DMS79 (cell line): ENCODE results near the gene TNRC6C.
A peak's percentile ranks its signal among the peaks of the same experiment; 100 is the strongest.

Experiments used
- DNase-seq: peaks from one replicate; lab custom pipeline; 2025; lab: John Stamatoyannopoulos, UW

The TNRC6C gene

DNA sequence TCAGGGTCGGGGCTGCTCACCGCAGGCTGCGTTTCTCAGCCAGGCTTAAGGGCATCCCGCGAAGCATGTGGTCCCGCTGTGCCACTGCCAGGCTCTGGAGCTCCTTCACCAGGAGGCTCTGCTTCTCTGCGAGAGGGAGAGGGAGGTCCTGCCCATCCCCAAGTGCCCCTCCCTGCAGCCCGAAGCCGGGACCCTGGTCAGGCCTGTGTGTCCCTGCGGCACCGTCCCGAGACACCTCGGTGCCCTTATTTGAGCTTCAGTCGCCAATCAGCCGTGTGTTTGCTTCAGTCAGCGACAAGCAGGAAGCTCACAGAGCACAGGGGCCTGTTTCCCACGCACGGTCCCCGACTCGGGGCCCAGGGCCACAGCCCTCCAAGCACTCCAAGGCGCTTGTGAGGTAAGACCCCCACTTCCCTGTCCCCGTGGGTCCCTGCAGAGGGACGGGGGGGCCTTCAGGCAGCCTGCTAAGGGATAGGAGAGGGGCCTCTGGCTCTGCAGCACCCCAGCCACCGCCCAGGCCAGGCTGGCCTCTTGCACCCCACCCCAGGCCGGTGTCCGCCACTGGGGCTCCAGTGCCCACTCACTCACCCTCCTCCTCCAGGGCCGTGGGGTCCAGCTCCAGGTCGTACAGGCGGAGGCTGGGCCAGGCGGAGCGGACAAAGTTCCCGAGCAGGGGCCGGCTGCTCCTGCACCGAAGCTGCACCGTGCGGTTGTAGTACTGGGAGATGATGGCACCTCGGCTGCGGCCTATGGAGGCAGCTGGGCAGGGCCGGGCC lies 166.8 kb downstream of the TNRC6C start:
- DNase-seq: no peak

DNA sequence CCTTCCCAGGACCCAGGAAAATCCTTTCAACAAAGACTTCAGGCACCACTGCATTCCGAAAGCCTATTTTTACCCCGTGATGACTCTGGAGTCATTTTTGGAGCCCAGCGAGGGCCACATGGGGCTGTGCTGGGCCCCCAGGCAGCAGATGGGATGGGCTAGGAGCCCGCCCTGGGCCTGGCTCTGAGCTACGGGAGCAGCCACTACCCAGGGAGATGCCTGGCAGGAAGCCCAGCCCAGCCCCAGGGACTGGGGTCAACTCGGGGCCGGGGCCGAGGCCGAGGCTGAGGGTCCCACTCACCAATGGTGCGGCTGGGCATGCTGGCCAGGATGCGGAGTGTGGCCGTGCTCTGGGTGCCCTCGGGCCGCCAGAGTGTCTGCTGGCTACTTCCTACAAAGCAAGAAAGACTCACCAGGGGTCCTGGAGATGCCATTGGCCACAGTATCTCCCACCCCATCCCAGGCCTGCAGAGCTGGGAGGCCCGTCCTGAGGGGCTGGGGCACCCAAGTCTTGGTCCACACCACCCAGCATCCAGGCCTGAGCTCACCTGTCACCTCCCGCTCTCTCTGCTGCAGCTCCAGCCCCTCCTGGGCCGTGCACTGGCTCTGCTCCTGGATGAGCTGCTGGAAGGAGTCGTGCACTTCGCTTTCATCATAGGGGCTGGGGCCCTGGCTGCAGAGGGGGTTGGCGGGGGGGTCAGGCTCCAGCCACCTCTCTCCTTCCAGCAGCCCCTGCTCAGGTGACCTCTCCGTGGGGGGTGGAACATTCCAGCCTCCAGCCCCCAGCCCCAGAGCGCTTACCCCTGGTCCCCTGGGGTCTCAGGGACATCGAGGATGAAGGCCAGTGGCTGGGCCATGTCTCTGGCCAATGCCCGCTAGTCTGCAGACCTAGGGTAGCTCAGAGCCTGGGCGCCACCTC lies 167.7 kb downstream of the TNRC6C start:
- no peak for DNase-seq

DNA sequence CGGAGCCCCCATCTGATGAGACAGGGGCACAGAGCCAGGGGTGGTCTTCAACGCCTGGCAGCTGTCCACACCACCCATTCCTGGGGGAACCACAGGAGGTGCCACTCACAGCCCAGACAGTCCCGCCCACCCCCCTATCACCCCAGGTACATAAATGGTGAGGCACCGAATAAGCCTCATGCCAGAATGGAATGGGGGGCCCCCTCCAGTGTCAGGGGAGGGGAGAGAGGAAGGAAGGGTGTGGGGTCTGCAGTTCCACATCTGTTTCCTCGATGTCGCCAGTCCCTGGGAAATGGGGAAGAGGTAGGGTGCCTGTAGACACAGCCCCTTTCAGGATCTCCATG lies 168.4 kb downstream of the TNRC6C start:
- DNase-seq: no peak

DNA sequence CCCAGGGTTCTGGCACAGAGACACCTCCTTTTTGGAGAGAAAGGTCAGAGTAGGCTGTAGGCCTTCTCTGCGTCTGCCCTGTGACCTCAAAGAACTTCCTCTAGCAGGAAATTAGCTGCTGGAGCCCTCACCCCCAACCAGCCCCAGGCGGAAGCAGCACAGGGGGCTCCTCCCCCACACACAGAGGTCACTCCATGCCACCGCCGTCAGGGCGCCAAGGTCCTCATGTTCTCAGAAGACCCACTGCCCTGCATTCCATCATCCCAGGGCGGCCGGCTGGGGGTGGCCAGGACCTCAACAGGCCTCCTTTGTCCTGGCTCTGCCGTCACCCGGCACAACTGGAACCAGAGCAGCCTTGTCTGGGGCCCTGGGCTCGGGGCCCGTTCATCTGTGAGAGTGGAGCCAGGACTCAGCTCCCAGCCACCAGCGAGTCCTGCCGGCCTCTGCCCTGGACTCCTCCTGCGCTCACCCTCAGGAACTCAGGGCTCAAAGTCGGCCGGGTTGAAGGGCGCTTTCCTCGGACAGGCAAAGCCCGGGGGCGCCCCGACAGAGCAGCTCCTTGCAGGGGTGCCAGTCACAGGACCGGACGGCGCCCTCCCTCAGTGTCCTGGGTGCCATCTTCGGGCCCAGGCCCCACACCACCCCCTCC lies 168.9 kb downstream of the TNRC6C start:
- DNase-seq: no peak

DNA sequence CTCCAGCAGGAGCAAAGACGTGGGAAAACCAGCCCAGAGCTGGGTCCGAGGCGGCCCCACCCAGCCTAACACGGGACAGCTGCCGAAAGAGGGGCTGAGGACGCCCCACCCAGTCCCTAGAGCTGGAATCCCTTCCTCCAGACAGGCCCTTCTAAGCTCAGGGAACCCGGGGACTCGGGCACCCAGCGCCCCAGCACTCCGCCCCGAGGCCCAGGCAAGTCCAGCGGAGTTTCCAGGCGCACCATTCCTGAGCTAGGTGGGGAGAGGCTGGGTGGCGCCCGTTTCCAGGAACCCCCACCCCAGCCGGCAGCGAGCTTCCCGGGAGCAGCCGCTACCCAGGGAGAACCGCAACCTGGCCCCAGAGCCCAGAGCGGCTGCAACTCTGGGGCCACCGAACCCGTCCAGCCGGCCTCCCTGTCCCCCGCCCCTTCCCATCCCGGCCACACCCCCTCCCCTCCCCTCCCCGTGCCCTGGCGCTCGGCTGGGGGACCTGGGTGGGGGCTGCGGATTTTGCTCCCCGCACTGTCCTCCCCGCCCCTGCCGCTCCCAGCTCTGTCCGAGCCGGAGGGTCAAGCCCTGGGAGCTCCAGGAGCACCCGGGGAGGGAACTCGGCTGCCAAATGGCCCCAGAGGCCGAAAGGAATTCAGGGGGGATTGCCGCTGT lies 169.5 kb downstream of the TNRC6C start:
- DNase-seq: no peak

DNA sequence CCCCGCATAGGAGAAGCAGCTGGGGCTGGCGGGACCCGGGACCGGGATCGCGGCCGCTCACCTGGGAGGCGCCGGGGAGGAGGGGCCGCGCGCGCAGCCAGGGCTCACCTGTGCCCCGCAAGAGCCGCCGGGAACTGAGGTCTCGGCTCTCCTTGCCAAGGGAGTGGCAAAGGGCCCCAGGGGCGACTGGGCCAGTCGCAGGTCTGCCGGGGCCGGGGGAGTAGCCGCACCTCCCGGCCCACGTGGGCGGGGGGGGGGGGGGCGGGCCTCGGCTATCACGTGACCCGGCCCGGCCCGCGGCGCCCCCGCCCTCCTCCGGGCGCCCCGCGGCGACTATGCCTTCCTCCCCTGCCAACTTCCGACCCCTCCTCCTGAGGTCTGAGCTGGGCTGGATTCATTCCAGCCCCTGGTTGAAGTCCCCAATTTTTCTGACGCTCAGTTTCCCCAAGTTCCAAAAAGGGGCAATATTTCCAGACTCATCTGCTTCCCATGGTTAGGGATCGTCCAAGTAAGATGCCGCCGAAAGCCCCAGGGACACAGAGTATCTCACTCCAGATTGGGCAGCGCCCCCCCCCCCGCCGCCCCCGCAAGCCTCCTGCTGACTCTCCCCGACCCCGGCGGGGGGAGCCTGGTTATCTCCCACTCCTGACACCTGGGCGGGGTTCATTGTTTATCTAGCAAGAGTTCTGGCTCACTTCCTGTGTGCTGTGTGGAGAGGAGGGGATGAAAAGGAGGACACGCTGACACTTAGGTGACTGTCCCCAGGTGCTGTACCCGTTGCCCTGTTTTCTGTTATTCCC lies 170.2 kb downstream of the TNRC6C start, which contains the start of gene TMC6:
Gene TMC6 (minus strand): TSS at position 205 of the 800 bp plus-strand sequence. CDS start 1,923 bp downstream, outside the sequence.
- peak; percentile 43 for DNase-seq

DNA sequence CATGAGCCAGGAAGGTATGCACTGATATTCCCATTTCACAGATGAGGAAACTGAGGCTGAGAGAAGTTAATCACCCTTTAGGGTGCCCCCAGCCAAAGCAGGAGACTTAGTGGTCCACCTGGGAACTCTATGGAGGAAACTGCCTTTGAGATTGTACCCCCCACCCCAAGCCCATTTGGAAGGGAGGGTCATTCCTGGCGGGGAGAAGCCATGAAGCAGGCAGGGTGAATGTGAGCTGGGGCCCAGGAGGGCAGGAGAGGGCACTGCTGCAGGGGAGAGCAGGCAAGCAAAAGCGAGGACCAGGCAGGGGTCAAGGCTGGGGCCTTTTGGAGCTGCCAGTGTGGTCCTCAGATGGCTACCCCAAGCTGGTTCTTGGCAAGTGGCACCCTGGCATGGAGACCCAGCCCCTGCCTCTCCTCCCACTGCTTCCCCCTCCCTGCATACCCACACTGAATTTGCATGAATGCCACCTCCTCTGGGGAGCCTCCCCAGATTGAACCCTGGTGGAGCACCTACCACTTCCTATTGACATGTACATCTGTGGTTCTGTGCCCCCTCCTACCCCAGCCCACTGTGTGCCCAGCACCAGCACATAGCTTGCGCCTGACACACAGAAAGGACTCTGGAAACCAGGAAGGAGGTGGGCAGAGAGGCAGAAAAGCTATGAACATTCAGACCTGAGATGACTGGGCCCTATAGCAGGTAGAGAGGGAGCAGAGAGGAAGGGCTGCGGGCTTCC lies 171.0 kb downstream of the TNRC6C start:
- DNase-seq: no peak

DNA sequence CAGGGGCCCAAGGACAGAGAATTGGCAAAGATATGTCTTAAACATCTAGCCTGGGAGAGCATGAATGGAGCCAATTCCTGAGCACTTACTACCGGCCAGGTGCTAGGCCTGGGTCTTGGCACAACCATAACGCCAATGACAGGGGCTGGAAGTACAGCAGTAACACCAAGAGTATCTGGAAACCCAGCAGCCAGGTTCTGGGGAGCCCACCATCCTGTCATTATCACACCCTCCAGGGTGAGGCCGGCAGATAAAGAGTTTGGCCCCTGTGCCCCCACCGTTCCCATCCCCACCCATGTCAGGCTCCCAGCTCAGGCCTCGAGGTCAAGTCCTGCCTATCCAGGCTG lies 171.6 kb downstream of the TNRC6C start:
- no peak for DNase-seq

DNA sequence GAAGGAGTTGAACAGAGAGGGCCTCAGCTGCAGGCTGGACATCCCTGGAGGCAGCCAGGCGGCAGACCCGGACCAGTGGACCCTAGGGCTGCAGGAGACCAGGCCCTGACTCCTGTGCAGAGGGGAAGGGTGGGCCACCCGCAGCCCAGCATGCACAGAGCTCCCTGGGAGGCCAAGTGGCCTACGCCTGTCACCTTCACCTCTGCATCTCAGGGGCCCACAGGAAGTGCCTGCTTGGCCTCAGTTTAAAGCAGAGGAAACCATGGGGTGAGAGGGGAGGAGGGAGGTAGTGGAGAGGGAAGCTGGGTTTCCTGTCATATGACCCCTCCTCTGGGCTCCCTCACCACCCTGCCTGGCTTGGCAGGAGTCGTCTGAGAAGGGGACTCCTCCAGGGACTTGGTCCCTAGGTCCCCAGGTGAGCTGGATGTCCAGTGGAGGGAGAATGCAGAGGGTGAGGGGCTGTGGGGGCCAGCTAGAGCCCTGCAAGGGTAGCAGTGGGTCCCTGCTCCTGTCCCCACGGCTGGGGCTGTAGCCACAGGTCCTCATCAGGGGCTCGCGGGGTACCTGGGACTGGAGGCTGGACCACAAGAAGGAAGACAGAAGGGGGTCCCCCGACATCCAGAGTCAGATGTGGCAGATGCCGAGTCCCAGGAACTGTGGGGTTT lies 172.1 kb downstream of the TNRC6C start, which contains the start of gene TMC8:
Gene TMC8 (plus strand): TSS at position 335 of the 665 bp plus-strand sequence. CDS start 818 bp downstream, outside the sequence.
- DNase-seq: no peak

DNA sequence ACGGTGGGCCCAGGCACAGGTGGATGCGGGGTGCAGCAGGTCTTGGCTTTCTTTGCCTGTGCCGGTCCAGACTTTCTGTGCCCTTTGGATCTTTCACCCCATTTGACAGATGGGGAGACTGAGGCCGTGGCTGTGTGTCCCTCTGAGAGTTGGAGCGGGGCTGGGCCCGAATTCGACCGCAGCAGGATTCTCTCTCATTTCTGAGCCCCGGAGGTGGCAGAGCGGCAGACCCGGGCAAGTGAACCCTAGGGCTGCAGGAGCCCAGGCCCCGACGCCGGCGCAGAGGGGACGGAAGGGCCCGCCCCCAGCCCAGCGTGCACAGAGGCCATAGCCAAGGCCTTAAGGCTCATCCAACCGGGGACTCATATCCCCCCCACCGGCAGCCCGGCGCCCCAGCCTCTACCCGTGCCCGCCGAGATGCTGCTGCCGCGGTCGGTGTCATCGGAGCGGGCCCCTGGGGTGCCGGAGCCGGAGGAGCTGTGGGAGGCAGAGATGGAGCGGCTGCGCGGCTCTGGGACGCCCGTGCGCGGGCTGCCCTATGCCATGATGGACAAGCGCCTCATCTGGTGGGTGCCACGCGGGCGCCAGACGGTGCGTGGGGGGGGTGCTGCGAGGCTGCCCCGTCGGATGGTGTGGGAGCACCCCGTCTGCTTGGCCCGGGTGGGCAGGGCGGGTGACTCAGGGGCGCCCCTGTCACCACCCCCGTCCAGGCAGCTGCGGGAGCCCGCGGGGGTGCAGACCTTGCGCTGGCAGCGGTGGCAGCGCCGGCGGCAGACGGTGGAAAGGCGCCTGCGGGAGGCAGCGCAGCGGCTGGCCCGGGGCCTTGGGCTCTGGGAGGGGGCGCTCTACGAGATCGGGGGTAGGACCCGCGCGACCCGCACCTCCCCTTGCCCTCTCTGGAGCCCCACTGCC lies 172.9 kb downstream of the TNRC6C start:
- no peak for DNase-seq

DNA sequence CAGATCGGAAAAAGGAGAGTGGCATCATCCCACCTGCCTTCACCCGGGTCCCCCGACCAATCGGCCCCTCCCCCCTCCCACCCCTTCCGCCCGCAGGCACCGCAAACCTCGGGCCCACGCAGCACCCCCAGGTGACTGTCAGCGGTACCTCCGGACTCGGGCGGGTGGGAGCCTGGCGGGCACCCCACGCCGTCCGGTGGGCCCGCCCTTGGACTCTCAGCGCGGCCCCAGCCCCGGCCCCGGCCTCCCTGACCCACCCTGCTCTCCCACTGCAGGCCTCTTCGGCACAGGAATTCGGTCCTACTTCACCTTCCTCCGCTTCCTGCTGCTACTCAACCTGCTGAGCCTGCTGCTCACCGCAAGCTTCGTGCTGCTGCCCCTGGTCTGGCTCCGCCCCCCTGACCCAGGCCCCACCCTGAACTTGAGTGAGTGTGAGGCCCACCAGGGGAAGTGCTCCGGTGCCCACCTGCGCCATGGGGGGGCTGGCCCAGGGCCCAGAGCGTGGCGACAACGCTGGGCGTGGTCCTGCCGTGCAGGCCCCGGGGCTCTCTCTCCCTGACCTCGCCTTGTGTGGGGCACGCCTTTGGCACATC lies 173.7 kb downstream of the TNRC6C start:
- DNase-seq: no peak

DNA sequence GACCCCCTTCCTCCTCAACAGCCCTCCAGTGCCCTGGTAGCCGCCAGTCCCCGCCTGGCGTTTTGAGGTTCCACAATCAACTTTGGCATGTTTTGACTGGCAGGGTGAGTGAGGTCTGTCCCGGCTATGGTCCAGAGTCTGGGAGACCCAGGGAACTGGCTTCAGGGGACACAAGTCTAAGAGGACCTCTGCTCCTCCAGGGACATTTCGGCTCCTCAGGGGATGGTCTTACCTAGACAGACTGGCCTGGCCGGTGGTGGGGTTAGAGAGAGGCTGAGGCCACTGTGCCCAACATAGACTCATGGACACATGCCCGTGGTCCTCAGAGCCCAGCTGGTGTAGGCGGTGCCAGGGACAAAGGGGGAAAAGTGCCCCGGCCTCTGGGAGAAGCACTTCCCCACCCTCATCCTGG lies 174.3 kb downstream of the TNRC6C start:
- no peak for DNase-seq

DNA sequence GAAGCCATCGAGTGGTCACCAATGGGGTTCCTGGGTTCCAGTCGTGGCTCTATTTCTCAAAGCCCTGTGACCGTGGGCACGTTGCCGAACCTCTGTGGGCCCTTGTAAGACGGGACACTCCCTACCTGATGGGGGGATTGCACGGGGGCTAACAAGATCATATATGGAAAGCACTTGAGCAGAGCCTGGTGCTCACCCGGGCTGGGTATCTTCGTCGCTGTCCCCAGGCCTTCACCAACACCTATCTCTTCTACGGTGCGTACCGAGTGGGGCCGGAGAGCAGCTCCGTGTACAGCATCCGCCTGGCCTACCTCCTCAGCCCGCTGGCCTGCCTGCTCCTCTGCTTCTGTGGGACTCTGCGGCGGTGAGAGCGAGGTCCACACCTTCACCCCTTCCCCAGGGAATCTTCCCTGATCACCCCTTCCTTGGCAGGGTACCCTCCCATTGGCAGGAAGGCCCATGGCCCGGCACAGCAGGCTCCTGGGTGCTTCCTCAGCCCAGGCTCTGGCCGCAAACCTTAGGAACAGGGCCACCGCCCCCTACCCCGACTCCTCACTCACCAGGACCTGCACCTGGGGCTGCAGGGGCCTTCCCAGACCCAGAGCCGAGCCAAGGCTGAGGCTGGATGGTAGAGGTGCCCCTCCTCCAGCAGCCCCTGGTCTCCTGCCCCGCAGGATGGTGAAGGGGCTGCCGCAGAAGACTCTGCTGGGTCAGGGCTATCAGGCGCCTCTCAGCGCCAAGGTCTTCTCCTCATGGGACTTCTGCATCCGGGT lies 174.9 kb downstream of the TNRC6C start:
- DNase-seq: no peak

DNA sequence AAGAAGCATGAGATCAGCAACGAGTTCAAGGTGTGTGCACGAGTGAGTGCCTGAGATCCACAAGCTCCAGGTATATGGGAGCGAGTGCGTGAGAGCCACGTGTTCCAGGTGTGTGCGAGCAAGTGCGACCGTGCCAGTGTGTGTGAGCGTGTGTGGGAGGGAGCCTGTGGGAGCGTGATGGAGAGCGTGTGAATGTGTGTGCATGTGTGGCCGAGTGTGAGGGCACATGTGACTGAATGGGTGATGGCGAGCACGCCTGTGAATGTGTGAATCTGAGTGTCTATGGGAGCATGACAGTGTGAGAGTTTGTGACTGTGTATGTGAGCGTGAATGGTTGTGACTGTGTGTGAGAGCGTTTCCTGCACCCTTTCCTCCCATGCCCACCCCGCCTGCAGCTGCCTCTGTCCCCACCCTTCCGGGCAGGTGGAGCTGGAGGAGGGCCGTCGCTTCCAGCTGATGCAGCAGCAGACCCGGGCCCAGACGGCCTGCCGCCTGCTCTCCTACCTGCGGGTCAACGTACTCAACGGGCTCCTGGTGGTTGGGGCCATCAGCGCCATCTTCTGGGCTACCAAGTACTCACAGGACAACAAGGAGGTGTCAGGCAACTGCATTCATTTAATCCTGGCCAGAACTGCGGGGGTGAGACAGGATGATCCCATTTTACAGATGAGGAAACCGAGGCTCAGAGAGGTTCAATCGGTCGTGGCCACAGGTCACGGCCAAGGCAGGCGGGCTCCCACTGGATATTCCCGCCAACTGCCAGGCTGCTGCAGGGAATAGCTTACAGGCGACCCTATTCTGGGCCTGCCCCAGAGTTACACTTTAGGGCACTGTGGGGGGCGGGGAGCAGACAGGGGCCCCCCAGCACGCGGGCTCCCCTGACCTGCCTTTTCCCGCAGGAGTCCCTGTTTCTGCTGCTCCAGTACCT lies 175.7 kb downstream of the TNRC6C start:
- DNase-seq: no peak

DNA sequence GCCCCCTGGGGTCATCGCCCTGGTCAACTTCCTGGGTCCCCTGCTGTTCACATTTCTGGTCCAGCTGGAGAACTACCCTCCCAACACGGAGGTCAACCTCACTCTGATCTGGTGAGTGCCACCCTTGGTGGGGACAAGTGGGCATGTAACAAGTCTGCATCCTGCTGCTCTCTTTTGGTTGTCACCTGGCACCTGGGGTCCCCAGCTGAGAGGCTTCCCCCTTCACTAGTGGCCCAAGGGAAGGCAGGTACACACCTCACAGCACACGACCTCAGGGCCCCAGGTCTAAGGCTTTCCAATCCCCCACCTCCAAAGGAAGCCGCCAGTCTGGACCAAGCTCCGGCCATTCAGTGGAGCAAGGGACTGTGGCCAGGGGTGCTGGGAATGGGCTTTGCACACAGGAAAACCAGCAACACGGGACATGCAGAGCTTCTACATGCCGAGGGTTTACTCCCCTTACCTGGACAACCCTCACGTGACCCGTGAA lies 176.4 kb downstream of the TNRC6C start:
- no peak for DNase-seq

DNA sequence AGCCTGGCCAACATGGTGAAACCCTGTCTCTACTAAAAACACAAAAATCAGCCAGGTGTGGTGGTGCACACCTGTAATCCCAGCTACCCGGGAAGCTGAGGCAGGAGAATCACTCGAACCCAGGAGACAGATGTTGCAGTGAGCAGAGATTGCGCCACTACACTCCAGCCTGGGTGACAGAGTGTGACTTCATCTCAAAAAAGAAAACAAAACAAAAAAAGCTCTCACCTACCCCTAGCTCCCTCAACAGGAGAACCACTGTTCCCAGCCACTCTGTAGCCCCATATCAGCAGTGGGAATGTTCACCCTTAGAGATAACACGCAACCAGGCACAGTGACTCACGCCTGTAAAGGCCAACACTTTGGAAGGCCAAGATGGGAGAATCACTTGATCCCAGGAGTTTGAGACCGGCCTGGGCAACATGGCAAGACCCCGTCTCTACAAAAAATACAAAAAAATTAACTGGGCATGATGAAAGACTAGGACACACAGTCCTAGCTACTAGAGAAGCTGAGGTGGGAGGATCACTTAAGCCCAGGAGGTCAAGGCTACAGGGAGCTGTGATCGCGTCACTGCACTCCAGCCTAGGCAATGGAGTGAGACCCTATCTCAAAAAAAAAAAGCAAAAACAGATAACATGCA lies 177.5 kb downstream of the TNRC6C start:
- DNase-seq: no peak
